GM12865 (cell line): Measurements from ENCODE around the gene EHBP1.

Source experiments
- DNase-seq: peaks from one replicate; pipeline ENCODE4 v3.0.0; 2010; ENCODE audit warnings: low read depth
- H3K4me3 ChIP-seq: 2 replicates; pipeline ENCODE4 v1.5.1; 2011; ENCODE audit warnings: mild to moderate bottlenecking, low read depth, low read length, control low read depth
- CTCF ChIP-seq: IDR thresholded peaks from 2 replicates; pipeline ENCODE4 v1.5.1; 2011; ENCODE audit warnings: low read length, control low read depth, low read depth, inconsistent platforms; ENCODE audit not compliant: insufficient read depth; ENCODE audit errors: missing control alignments

The EHBP1 gene

GRCh38 chr2:62972601-62973000, 267.1 kb downstream of the EHBP1 start:
- no peak overlapping the region for H3K4me3 ChIP-seq
- DNase-seq, result no peak
- no peak for TF ChIP-seq CTCF

- no peak for TF ChIP-seq CTCF
- DNase-seq, result no peak
Measured at GRCh38 chr2:62974999-62975398, 269.5 kb downstream of the EHBP1 start.

GRCh38 chr2:62991605-62992004, 286.1 kb downstream of the EHBP1 start:
- no peak overlapping the region for H3K4me3 ChIP-seq
- no peak for DNase-seq
- no peak for TF ChIP-seq CTCF

More at GRCh38 chr2:62974999-62975398, 269.5 kb downstream of the EHBP1 start:
- H3K4me3 ChIP-seq, result no peak overlapping the region

- H3K4me3 ChIP-seq, result no peak overlapping the region
- no peak for DNase-seq
- TF ChIP-seq CTCF, result no peak
Measured at GRCh38 chr2:62992561-62992960, 287.0 kb downstream of the EHBP1 start.

- no peak for TF ChIP-seq CTCF
- no peak for DNase-seq
- no peak overlapping the region for H3K4me3 ChIP-seq
Measured at GRCh38 chr2:62994206-62994605, 288.7 kb downstream of the EHBP1 start.

- H3K4me3 ChIP-seq, result no peak overlapping the region
- no peak for DNase-seq
- TF ChIP-seq CTCF, result no peak
Measured at GRCh38 chr2:62996534-62997186, 291.1 kb downstream of the EHBP1 start.

- no peak for TF ChIP-seq CTCF
- H3K4me3 ChIP-seq, result no peak overlapping the region
- no peak for DNase-seq
Measured at GRCh38 chr2:62998949-62999348, 293.4 kb downstream of the EHBP1 start.
